Measurements from ENCODE around the gene EHD4. TPM values are rescaled to one million over a fixed set of nuclear protein-coding genes. Genes with fewer than 3 reads are reported as not detected.

EHD4 gene
- total and polyA plus RNA-seq, 2 donors (not counting 1 experiment from before 2014, with no cell fraction given): 19.3 to 22.0 TPM

DNA sequence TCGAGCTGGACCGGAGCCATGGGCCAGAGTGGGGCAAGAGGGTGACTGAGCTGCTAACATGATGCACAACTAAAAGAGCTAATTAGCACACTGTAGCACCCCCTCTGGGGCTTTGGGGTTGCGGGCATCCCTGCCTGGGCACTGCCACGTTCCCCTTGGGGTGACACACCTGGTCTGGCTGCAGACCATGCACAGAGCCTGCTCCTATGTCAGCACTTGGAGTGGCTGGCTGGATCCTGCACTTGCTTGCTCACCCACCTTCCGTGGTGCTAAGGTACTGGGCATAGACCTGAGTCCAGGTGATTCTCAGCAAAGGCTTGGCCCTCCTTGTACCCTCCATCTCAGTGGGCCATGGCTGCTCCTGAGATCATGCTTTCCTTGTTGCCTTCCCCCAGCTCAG, 65.7 kb downstream of the EHD4 start:
- Histone ChIP-seq H3K27ac (ENCODE audit: insufficient read depth, low read length) (no peak overlapping the region), H3K36me3 (ENCODE audit: control insufficient read depth, insufficient read depth, low read length) (peaks cover 10% of the 10 kb centered on the region), H4K20me1 (ENCODE audit: control insufficient read depth, extremely low read depth, insufficient read depth, low read length) (no peaks in the 10 kb centered on the region), H3K27me3 (ENCODE audit: control insufficient read depth, insufficient read depth, low read length) (no peaks in the 10 kb centered on the region), H3K79me2 (ENCODE audit: control insufficient read depth, insufficient read depth, low read length) (no peaks in the 10 kb centered on the region), H3K9me3 (ENCODE audit: control insufficient read depth, insufficient read depth, low read depth, low read length) (no peaks in the 10 kb centered on the region), H3K4me3 (replicated peaks in 1 of 4; ENCODE audit: control extremely low read depth in 1 of 4, insufficient read depth in 1 of 4, low read depth in 3 of 4, low read length in 4 of 4) (no peak overlapping the region), H3K9ac (ENCODE audit: insufficient read depth, low read length) (no peak overlapping the region), H2AFZ (ENCODE audit: low read length) (no peak overlapping the region), H3K4me1 (ENCODE audit: control insufficient read depth, extremely low read depth, insufficient read depth, low read length) (no peaks in the 10 kb centered on the region), H3K4me2 (ENCODE audit: extremely low read depth, insufficient read depth, low read length) (no peak overlapping the region)
- TF ChIP-seq, protein P1, sequence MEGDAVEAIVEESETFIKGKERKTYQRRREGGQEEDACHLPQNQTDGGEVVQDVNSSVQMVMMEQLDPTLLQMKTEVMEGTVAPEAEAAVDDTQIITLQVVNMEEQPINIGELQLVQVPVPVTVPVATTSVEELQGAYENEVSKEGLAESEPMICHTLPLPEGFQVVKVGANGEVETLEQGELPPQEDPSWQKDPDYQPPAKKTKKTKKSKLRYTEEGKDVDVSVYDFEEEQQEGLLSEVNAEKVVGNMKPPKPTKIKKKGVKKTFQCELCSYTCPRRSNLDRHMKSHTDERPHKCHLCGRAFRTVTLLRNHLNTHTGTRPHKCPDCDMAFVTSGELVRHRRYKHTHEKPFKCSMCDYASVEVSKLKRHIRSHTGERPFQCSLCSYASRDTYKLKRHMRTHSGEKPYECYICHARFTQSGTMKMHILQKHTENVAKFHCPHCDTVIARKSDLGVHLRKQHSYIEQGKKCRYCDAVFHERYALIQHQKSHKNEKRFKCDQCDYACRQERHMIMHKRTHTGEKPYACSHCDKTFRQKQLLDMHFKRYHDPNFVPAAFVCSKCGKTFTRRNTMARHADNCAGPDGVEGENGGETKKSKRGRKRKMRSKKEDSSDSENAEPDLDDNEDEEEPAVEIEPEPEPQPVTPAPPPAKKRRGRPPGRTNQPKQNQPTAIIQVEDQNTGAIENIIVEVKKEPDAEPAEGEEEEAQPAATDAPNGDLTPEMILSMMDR (conservative IDR thresholded peaks at IDR 0.05 in 1 of 2, IDR thresholded peaks at IDR 0.05 in 1 of 2; ENCODE audit: low read depth in 1 of 2, low read length in 2 of 2): no peak
- no peak for TF ChIP-seq EZH2 (IDR thresholded peaks at IDR 0.05; ENCODE audit: low read length, missing control alignments)
- DNase-seq (ENCODE audit: low read depth in 2 of 2): no peak

DNA sequence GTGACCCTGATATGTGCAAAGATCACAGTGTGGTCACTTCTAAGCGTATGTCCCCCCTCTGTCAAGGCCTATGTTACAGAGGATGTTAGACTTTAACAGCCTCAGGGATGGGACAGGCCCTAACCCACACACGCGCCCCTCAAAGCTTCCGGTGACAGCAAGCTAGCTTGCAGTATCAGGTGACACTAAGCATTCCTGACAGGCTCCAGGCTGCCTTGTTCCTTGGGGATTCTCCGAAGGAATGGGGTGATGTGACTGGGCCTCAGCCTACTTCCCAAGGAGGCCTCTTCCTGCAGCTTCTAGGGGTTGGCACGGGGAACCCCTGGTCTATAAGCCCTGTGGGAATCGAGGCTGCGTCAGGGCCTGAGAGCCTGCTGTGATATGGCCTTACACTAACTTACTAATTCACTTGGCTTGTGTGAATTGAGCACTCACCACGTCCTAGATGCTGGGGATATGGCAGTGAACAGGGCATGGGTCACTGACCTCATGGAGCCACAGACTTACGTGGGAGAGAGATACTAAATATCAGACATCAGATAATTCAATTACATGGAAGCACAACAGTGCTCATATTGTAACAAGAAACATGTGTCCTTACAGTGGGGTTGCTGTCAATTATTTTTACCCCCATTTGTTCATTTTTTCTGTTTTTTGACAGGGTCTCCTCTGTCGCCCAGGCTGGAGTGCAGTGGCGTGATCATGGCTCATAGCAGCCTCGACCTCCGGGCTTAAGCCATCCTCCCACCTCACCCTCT, 67.1 kb downstream of the EHD4 start:
- no peak for TF ChIP-seq EZH2 (IDR thresholded peaks at IDR 0.05; ENCODE audit: low read length, missing control alignments)
- no peaks in the 10 kb centered on the region for H4K20me1 ChIP-seq (ENCODE audit: control insufficient read depth, extremely low read depth, insufficient read depth, low read length)
- H3K27me3 ChIP-seq (ENCODE audit: control insufficient read depth, insufficient read depth, low read length): no peaks in the 10 kb centered on the region
- H3K36me3 ChIP-seq (ENCODE audit: control insufficient read depth, insufficient read depth, low read length): peaks cover 18% of the 10 kb centered on the region
- no peak for DNase-seq (ENCODE audit: low read depth in 2 of 2)
- H3K4me2 ChIP-seq (ENCODE audit: extremely low read depth, insufficient read depth, low read length): no peak overlapping the region
- no peak overlapping the region for H2AFZ ChIP-seq (ENCODE audit: low read length)
- H3K9me3 ChIP-seq (ENCODE audit: control insufficient read depth, insufficient read depth, low read depth, low read length): no peaks in the 10 kb centered on the region
- no peak overlapping the region for H3K4me3 ChIP-seq (replicated peaks in 1 of 4; ENCODE audit: control extremely low read depth in 1 of 4, insufficient read depth in 1 of 4, low read depth in 3 of 4, low read length in 4 of 4)
- H3K9ac ChIP-seq (ENCODE audit: insufficient read depth, low read length): no peak overlapping the region
- H3K27ac ChIP-seq (ENCODE audit: insufficient read depth, low read length): no peak overlapping the region
- H3K4me1 ChIP-seq (ENCODE audit: control insufficient read depth, extremely low read depth, insufficient read depth, low read length): no peaks in the 10 kb centered on the region
- H3K79me2 ChIP-seq (ENCODE audit: control insufficient read depth, insufficient read depth, low read length): no peaks in the 10 kb centered on the region

DNA sequence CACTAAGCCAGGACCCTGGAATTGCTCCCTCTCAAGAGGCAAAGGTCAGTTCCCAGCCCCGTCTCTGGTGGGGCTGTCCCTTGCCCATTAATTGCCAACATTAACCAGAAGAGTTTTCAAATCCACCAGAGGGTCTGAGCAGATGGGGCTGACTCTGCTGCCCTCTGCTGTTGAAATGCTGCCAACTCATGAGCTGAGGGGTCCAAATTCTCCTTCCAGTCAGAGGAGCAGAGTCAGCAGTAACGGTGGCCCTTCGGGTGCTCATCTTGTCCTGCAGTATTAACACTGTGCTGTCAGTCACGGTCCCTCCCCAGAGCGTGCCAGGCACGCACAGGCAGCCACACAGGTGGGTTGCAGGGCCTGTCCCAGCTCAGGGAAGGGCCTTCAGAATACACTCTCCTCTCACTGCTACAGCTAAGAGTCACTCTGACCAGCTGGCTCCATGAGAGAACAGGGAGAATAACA, 67.8 kb downstream of the EHD4 start:
- Histone ChIP-seq H2AFZ (ENCODE audit: low read length) (no peak overlapping the region), H4K20me1 (ENCODE audit: control insufficient read depth, extremely low read depth, insufficient read depth, low read length) (no peaks in the 10 kb centered on the region), H3K4me3 (replicated peaks in 1 of 4; ENCODE audit: control extremely low read depth in 1 of 4, insufficient read depth in 1 of 4, low read depth in 3 of 4, low read length in 4 of 4) (no peak overlapping the region), H3K9ac (ENCODE audit: insufficient read depth, low read length) (no peak overlapping the region), H3K27me3 (ENCODE audit: control insufficient read depth, insufficient read depth, low read length) (no peaks in the 10 kb centered on the region), H3K36me3 (ENCODE audit: control insufficient read depth, insufficient read depth, low read length) (peaks cover 18% of the 10 kb centered on the region), H3K79me2 (ENCODE audit: control insufficient read depth, insufficient read depth, low read length) (no peaks in the 10 kb centered on the region), H3K4me2 (ENCODE audit: extremely low read depth, insufficient read depth, low read length) (no peak overlapping the region), H3K9me3 (ENCODE audit: control insufficient read depth, insufficient read depth, low read depth, low read length) (no peaks in the 10 kb centered on the region), H3K4me1 (ENCODE audit: control insufficient read depth, extremely low read depth, insufficient read depth, low read length) (no peaks in the 10 kb centered on the region), H3K27ac (ENCODE audit: insufficient read depth, low read length) (no peak overlapping the region)
- DNase-seq (ENCODE audit: low read depth in 2 of 2): peak in 1 of 2 donors; percentile 70
- TF ChIP-seq, protein P1 (conservative IDR thresholded peaks at IDR 0.05 in 1 of 2, IDR thresholded peaks at IDR 0.05 in 1 of 2; ENCODE audit: low read depth in 1 of 2, low read length in 2 of 2): peak; percentile 78 to 84
- no peak for TF ChIP-seq EZH2 (IDR thresholded peaks at IDR 0.05; ENCODE audit: low read length, missing control alignments)

Measured in fibroblast of lung (primary cell).